Measurements from ENCODE around the gene RAB4B. TPM values are rescaled to one million over a fixed set of nuclear protein-coding genes. Genes with fewer than 3 reads are reported as not detected.
"Not testable (repeated sequence)": the region's sequence is repeated elsewhere in the genome, so short reads cannot be mapped to it uniquely, and the experiment has no call there.

The RAB4B gene
- total RNA-seq, 2 donors from 2014 or later = 20.4 to 23.3 TPM

- intact Hi-C loops (cut with DNase I) = no loop called here
- no peak for ATAC-seq
- Histone ChIP-seq H3K27me3 (no peaks in the 10 kb centered on the region), H3K4me3 (no peak overlapping the region), H3K36me3 (replicated peaks in 1 of 2; ENCODE audit: insufficient read depth in 1 of 2, low read depth in 2 of 2) (no peaks in the 10 kb centered on the region), H3K4me1 (peaks cover 12% of the 10 kb centered on the region), H3K27ac (no peak overlapping the region), H3K9me3 (no peaks in the 10 kb centered on the region)
- TF ChIP-seq CTCF (IDR thresholded peaks at IDR 0.05) = no peak
- no peak for TF ChIP-seq POLR2A (IDR thresholded peaks at IDR 0.05)
- DNase-seq = no peak
- 83 to 85% methylated on average over 6 of the region's 6 CpGs for WGBS, 2 donors
These were observed 58.8 kb downstream of the RAB4B start for GRCh38 chr19:40836754-40837429.

GRCh38 chr19:40838477-40838876, 60.4 kb downstream of the RAB4B start:
- H3K36me3 ChIP-seq (replicated peaks in 1 of 2; ENCODE audit: insufficient read depth in 1 of 2, low read depth in 2 of 2); DNase-seq; H3K27ac ChIP-seq; H3K4me3 ChIP-seq; ATAC-seq; H3K4me1 ChIP-seq; H3K9me3 ChIP-seq; H3K27me3 ChIP-seq; intact Hi-C loops (cut with DNase I): not testable (repeated sequence)
- WGBS, 2 donors = 70 to 83% methylated on average over 1 of the region's 1 CpG

GRCh38 chr19:40842012-40842411, 64.0 kb downstream of the RAB4B start:
- H3K4me3 ChIP-seq; H3K36me3 ChIP-seq (replicated peaks in 1 of 2; ENCODE audit: insufficient read depth in 1 of 2, low read depth in 2 of 2); DNase-seq; H3K27me3 ChIP-seq; intact Hi-C loops (cut with DNase I); ATAC-seq; H3K27ac ChIP-seq; H3K9me3 ChIP-seq: not testable (repeated sequence)
- WGBS, 2 donors = 79 to 98% methylated on average over 2 to 3 of the region's 3 CpGs
- peaks cover 12% of the 10 kb centered on the region for H3K4me1 ChIP-seq

- H3K9me3 ChIP-seq; ATAC-seq; H3K36me3 ChIP-seq (replicated peaks in 1 of 2; ENCODE audit: insufficient read depth in 1 of 2, low read depth in 2 of 2); H3K27ac ChIP-seq; H3K27me3 ChIP-seq; intact Hi-C loops (cut with DNase I); H3K4me3 ChIP-seq; DNase-seq: not testable (repeated sequence)
- peaks cover 12% of the 10 kb centered on the region for H3K4me1 ChIP-seq
- whole genome bisulfite sequencing, 2 donors = 38 to 54% methylated on average over 8 to 10 of the region's 12 CpGs
These were observed 65.1 kb downstream of the RAB4B start for GRCh38 chr19:40842997-40843652.

- H3K4me3 ChIP-seq; H3K36me3 ChIP-seq (replicated peaks in 1 of 2; ENCODE audit: insufficient read depth in 1 of 2, low read depth in 2 of 2); H3K27me3 ChIP-seq; H3K27ac ChIP-seq; intact Hi-C loops (cut with DNase I); H3K9me3 ChIP-seq: not testable (repeated sequence)
- H3K4me1 ChIP-seq = peaks cover 16% of the 10 kb centered on the region
- ATAC-seq (peak; percentile 60), DNase-seq (peak in 3 of 4 donors; percentile 21 to 68 (median 62))
- 3 to 9% methylated on average over 6 to 17 of the region's 19 CpGs for WGBS, 2 donors
These were observed 65.6 kb downstream of the RAB4B start for GRCh38 chr19:40843653-40844052.

Other genes starting within 250 kb of the RAB4B start
- gene SHKBP1, start 201.4 kb upstream of the RAB4B start, total RNA-seq = 10 to 100 TPM; 43.3 to 63.6 TPM
- gene LTBP4, start 176.9 kb upstream of the RAB4B start, total RNA-seq = 100 to 1,000 TPM in 1 of 2 donors, 10 to 100 TPM in 1; 45.1 to 195 TPM
- 10 to 100 TPM in 1 of 2 donors, 1 to 10 TPM in 1; 9.1 to 73.5 TPM for gene NUMBL, start 87.6 kb upstream of the RAB4B start, total RNA-seq
- gene COQ8B, start 61.4 kb upstream of the RAB4B start, total RNA-seq = 10 to 100 TPM; 29.8 to 31.3 TPM
- gene ITPKC, start 61.1 kb upstream of the RAB4B start, total RNA-seq = 10 to 100 TPM; 14.0 to 27.7 TPM
- 1 to 10 TPM; 3.0 to 4.2 TPM for gene ACTMAP, start 27.8 kb upstream of the RAB4B start, total RNA-seq
- 10 to 100 TPM; 18.7 to 42.2 TPM for gene SNRPA, start 27.0 kb upstream of the RAB4B start, total RNA-seq
- 1 to 10 TPM in 1 of 2 donors, not detected in 1; 5.9 TPM for gene MIA, start 2.7 kb upstream of the RAB4B start, total RNA-seq
- 10 to 100 TPM; 50.8 to 51.4 TPM for gene EGLN2, start 20.9 kb downstream of the RAB4B start, total RNA-seq
- gene CYP2A6, start 72.2 kb downstream of the RAB4B start, total RNA-seq = not detected
- gene CYP2A7, start 104.0 kb downstream of the RAB4B start, total RNA-seq = not detected
- gene CYP2B6, start 213.0 kb downstream of the RAB4B start, total RNA-seq = not detected

All from body of pancreas (tissue), 4 donors.